Middle frontal gyrus (tissue), 1 donor: ENCODE results near the gene PPT1.

Source experiments
- DNase-seq: peaks from one replicate; pipeline ENCODE4 v3.0.0-alpha.2; 2015; ENCODE audit warnings: low spot score; ENCODE audit errors: extremely low spot score

PPT1 gene

GRCh38 chr1:40096977-40097782, at the start of gene PPT1:
Gene PPT1 (minus strand): TSS chr1:40097252. CDS start chr1:40097238, 14 bp downstream.
- peak; percentile 74 for DNase-seq

DNA sequence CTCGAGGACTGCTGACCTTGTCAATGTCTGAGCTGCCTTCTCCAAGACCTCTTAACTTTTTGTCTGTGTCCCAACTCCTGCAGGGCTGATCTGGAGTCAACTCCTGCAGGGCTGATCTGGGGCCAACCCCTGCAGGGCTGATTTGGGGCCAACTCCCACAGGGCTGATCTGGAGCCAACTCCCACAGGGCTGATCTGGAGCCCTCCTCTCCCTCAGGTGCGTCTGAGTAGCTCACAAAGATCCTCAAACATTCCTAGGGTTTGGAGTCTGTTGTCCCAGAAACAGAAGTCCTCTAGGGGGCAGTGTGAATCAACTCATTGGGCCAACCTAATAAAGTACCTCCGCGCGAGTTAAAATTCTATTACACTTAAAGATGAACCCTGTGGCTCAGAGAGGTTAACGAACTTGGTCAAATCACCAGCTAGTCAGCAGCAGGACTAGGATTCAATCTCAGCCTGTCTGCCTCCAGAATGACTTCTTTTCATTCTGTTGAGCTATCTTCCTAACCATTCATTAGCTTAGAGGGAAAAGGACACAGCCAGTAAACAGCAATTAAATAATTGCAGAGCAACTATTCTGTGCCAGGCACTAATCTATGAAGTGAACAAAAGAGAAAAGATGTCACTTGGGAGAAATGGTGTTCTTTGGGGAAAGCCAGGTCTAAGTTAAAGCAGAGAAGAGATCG, 47.0 kb upstream of the PPT1 start:
- DNase-seq: peak; percentile 27

DNA sequence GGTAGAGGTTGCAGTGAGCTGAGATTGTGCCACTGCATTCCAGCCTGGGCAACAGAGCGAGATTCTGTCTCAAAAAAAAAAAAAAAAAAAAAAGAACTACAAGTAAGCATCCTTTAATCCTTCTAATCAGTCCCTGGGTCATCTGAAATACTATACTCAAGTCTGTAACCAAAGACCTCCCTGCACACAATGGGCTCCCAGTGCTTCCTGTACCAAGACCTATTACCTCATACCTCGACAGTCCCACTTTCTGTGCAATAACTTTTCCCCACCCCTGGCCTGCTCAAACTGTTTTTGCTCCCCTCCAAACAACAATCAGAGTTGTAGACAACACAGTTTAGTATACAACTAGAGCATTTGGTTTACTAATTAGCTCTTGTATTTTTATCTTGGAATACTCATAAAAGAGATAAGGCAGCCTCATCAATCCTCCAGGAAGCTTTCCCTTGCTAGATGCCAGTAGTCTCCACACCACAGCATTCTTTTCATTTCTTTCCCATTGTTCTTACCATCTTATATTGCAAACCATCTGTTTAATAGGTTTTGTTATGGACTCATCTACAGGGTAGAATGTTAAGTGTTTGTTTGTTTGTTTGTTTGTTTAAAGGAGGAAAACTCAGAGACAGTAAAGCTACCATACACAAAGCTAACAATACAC, 45.0 kb upstream of the PPT1 start:
- no peak for DNase-seq

- no peak for DNase-seq
Measured at GRCh38 chr1:40140211-40140973, 43.3 kb upstream of the PPT1 start.

GRCh38 chr1:40133839-40134238, 36.8 kb upstream of the PPT1 start:
- DNase-seq: no peak

- DNase-seq: no peak
Measured at GRCh38 chr1:40133312-40133665, 36.2 kb upstream of the PPT1 start.

DNA sequence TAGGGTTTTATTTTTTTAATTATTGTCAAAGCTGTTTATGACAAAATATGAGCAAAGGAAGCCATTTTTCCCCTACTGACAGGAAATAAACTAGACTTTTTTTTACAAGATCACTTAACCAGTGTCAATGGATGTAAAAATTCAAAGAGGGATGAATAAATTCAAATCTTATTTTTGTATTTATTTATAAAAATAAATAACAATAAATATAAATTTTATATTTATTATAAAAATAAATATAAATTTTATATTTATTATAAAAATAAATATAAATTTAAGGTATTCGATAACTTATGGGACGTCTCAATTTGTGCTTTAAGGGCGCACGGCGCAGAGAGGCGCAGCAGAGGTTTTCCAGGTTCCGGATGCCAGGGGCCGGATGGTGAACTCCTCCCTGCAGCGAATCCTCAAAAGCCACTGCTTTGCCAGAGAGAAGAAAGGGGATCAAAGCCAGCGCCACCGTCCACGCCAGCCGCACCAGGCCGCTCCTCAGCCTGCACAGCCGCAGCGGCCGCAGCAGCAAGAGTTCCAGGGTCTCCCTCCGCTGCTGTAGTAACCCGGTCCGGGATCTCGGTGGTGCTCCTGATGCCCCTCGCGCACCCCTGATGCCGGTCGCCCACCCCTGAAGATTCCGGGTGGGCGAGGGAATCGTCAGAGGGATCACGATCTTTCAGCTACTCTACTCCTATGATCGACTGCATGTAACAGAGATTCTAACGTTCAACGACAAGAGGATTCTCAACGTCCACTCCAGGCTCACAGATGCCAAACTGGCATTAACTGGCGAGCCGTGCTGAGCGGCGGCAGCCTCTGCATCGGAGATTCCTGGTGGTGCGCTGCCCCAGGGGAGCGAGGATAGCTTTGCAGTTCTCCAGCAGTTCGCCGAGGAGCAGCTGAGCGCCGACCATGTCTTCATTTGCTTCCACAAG, 35.6 kb upstream of the PPT1 start:
- DNase-seq: no peak

- no peak for DNase-seq
Measured at GRCh38 chr1:40130892-40131291, 33.8 kb upstream of the PPT1 start.

- DNase-seq: no peak
Measured at GRCh38 chr1:40122855-40123254, 25.8 kb upstream of the PPT1 start.

DNA sequence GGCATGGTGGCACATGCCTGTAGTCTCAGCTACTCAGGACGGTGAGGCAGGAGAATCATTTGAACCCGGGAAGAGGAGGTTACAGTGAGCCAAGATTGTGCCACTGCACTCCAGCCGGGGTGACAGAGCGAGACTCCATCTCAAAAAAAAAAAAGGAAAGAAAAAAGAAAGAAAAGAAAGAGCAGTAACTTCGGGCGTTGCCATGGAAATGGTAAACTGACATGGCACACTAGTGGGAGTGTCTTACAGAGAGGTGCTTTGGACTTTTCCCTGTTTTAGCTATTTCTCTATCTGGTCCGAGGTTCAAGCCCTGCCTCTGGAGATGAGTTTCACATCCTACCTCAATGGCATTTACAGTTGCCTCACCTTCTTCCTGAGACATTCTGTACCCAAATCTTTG, 23.1 kb upstream of the PPT1 start:
- DNase-seq: no peak

DNA sequence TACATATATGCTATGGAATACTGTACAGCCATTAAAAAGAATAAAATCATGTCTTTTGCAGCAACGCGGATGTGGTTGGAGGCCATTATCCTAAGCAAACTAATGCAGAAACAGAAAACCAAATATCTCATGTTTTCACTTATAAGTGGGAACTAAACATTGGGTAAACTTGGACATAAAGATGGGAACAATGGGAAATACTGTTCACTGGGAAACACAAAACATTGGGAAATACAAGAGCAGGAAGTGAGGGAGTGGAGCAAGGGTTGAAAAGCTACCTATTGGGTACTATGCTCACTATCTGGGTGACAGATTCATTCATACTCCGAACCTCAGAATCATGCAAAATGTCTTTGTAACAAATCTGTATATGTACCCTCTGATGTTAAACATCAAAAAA, 17.3 kb upstream of the PPT1 start:
- no peak for DNase-seq

GRCh38 chr1:40110389-40110788, 13.3 kb upstream of the PPT1 start:
- DNase-seq: no peak

DNA sequence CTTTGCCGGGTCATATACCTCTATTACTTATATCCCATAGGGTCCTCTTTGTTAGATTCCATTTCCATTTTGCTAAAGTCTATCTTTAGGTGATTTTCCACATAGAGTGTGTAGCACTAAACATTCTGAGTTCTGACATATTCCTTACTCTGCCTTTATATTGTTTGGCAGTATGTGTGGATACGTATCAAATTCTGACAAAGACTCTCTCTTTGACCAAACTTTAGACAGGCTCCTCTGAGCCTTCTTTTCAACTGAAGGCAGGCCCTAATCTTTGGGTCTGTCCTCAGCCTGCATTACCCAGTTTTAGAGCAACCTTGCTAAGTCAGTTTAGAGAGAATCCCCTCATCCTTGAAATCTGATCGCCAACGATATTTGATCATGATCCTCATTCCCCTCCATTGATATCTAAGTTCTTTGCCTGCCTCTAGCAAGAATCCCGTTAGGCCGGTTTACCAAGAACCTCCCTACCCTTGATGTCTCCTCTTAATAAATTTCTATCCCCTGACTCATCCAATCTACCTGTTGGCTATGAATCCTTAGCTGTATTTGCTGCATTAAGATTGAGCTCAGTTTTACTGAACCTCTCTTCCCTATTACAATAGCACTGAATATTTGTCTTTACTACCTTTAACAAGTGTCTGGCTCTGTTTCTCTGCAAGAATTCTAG, 10.4 kb upstream of the PPT1 start:
- no peak for DNase-seq

DNA sequence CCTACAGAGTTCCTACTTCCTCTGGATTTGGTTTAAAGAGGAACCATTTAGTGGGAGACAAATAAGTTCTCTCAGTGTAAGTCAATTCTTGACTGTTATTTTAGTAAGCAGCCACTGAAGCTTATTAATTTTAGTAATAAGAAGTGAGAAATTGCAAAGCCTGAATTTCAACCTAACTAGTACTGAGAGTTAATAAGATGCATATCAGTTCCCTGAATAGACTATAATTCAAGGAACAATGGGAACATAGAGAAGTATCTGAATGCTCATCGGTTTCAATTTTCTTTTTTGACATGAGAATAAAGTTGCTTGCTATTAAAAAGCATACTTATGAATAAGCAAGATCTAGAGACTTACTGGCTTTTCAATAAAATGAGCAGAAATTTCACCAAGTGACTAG, 8.0 kb upstream of the PPT1 start:
- no peak for DNase-seq

DNA sequence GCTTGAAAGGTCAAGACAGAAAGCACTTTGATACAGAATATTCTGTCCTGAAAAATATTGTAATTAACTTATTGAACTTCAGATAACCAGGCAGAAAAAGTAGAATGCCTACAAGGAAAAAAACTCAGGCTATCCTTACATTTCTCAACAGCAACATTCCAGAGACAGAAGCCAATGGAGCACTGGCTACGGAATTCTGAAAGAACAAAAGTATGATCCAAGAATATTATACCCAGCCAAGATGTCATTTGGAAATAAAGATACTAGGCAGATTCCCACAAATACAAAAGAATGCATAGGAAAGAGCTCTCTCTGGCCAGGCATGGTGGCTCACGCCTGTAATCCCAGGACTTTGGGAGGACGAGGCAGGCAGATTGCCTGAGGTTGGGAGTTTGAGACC, 5.8 kb upstream of the PPT1 start:
- no peak for DNase-seq

- DNase-seq: no peak
Measured at GRCh38 chr1:40102038-40102437, 5.0 kb upstream of the PPT1 start.

GRCh38 chr1:40096646-40096976, 441 bp downstream of the PPT1 start:
- no peak for DNase-seq

- DNase-seq: no peak
Measured at GRCh38 chr1:40095806-40096205, 1.2 kb downstream of the PPT1 start.

DNA sequence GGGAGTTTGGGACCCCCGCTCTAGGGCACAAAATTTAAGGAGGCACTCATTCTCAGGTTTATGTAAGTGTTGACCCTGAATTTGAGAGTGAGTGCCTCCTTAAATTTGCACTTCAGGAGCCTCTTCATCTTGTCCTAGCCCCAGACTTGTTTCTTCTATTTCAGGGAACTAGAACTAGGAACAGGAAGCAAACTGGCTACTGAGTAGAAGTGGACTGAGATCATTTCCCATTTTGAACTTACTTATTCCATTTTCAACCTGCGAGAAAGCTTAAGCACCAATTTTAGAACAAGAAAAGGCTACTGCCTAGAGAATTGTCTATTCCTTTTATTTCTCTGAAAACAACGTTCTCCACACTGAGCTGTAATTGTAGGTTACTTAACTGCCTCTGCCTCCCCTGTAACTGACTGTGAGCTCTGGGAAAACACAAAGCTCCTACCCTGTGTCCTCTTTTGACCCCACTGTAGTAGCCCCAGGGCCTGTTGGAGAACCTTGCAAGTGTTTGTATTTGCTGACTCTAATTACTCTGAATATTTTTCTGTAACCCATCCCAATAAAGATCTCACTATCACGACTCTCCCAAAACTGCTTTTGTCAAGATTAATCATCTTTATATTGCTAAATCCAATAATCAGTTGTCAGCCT, 2.5 kb downstream of the PPT1 start:
- no peak for DNase-seq
